Hematopoietic multipotent progenitor cell treated with erythropoietin and hydrocortisone succinate and interleukin-3 and kit ligand, for 15 days (in vitro differentiated cells): Measurements from ENCODE around the gene ANK2.

Source experiments
- DNase-seq: peaks from one replicate; pipeline ENCODE4 v3.0.0-alpha.2; 2015; ENCODE audit warnings: low spot score

The ANK2 gene

GRCh38 chr4:113049421-113050370, at the start of gene ANK2:
Gene ANK2, plus strand, starts transcription at chr4:113049653. Its CDS starts 76 bp downstream, at chr4:113049729.
- DNase-seq: no peak

- DNase-seq: no peak
These were observed 45.6 kb upstream of the ANK2 start for GRCh38 chr4:113003841-113004240.

DNA sequence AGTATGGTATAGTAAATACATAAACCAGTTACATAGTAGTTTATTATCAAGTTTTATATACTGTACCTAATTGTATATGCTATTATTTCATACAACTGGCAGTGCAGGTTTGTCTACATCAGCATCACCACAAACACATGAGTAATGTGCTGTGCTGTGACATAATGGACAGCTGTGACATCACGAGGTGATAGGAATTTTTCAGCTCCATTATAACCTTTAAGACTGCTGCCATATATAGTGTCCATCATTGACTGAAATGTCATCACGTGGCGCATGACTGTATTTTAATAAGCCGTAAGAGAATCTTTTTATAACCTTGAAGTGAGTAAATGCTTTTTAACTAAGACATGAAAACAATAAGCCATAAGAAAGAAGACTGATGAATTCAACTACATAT, 44.8 kb upstream of the ANK2 start:
- DNase-seq: no peak

- DNase-seq: no peak
These were observed 42.8 kb upstream of the ANK2 start for GRCh38 chr4:113006632-113007031.

DNA sequence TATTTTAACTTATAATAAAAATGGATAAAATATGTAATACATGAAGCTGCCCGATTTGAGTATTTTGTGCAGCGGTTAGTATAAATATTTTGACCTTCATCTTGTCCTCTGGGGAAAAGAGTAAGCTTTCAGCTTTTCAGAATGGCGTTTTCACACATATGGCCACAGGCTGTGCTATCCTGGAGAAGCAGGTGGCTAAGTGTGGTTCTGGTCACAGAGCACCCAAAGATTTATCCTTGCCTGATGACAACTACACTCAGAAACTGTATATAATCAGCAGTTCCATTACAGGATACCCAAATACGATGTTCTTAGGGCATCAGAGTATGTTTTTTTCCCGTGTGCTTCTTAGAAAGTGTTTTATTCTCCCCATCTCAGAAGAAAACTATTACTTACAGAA, 42.3 kb upstream of the ANK2 start:
- no peak for DNase-seq

GRCh38 chr4:113008135-113008534, 41.3 kb upstream of the ANK2 start:
- DNase-seq: no peak

DNA sequence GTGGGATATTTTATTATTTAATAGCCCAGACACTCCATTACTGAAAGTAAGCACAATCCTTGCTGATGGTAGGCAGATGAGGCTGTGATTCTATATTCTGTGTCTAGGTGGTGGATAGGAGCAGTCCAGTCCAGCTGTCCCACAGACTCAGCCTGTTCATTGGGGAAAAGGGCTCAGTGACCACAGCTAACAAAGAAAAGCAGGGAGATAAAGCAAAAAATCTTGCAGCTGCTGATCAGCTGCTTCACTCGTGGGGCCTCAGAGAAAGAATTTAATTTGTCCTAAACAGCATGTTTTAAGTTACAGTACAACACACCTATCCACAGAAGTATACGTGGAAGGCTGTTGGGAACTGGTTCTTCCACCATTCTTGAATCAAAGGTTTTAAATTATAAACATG, 40.7 kb upstream of the ANK2 start:
- DNase-seq: no peak

GRCh38 chr4:113009461-113009860, 40.0 kb upstream of the ANK2 start:
- DNase-seq: no peak

DNA sequence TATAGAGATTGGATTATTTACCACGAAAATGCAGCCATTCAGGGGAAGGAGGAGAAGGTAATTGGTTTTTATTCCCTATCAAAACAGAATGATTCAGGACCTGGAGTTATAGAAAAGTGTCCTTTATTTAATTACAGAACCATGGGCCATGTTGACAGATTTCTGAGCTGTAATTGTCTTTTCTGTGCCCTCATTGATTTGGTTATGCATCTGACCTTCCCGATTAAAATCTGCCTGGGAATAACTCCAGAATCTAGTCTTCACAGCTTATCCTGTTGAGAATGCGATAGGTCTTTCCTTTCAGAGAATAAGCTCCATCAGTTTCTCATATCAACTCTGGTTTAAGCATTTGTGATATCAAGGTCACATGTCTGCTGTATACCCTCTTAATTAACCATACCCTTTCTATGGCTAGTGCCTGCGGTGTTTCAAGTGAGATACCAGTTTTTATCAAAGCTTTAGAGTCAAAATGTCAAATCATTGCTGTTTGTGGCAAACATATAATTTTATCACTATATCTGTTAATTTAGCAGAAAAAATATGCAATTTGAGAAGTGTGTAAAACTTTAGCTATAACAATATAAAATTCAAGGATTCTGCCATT, 37.2 kb upstream of the ANK2 start:
- no peak for DNase-seq

GRCh38 chr4:113012786-113013185, 36.7 kb upstream of the ANK2 start:
- no peak for DNase-seq

- DNase-seq: no peak
These were observed 35.7 kb upstream of the ANK2 start for GRCh38 chr4:113013751-113014150.

- DNase-seq: no peak
These were observed 33.1 kb upstream of the ANK2 start for GRCh38 chr4:113016377-113016776.

GRCh38 chr4:113020966-113021365, 28.5 kb upstream of the ANK2 start:
- no peak for DNase-seq

DNA sequence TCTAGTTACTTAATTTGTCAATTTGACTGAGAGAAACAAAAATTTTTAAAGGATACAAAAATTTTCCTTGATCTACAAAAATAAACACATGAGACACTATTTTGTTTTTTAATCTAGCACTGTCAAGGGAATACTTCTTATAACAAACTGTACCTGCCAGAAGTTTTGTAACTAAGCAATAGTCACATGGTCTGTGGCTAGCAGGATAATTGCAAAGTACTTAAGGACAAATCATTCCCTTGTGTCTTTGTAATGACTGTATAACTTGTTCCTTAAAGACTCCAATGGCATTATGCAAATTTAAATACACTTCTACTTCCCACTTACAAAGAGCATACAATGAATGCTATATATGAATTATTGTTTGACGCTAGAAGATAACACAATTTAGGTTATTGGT, 25.1 kb upstream of the ANK2 start:
- no peak for DNase-seq

DNA sequence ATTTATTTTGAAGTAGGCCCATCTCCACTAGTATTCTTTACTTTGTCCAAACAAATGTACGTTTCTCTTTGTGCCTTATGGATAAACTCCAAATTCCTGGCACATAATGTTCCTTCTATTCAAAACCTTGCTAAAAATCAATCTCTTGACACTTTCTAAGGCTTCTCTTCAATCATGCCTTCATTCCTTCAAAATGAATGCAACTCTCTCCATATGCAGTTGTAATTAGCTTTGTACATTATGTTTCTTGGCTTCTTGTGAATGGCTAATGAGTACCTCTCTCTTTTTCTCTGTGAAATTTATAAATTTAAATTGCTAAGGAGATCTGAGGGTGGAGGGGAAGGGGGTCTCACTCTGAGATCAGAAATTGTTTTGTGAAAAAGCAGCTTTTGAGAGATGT, 24.0 kb upstream of the ANK2 start:
- no peak for DNase-seq

GRCh38 chr4:113026556-113026955, 22.9 kb upstream of the ANK2 start:
- no peak for DNase-seq

GRCh38 chr4:113028074-113028473, 21.4 kb upstream of the ANK2 start:
- DNase-seq: no peak

DNA sequence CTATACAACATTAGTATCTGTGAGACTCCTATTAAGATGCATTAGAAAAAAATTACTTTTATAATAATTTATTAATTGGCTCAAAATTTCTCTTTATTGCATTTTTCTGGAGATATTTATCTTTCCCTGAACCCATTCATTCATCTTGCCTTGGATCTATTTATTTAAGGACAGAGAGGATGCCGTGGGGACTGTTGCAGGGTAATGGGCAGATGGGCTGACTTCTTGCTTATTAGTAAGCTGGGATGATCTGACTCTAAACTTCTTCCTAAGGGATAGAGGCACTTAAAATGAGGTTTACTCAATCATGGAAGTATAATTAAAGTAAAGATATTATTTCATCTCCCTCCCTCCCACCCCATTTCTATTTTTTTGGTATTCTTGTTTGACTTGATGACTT, 18.2 kb upstream of the ANK2 start:
- DNase-seq: no peak

DNA sequence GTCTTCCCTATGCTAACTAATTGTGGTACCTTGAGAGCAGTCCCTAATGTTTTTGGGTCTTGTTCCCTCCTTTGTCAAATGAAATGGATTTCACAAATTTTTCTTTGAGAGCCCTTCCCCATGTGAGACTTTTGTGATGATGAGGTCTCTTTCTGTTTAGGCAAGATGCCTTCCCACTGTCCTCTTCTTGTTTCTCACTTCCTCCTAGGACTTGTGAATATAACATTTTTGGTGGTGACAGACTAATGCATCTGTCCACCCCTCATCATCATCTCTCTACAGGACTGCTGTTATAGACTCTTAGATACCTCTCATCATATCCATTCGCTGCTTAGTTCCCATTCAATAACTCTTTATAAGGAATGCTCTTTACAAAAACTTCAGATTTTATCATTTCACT, 8.7 kb upstream of the ANK2 start:
- DNase-seq: no peak

GRCh38 chr4:113042502-113042901, 7.0 kb upstream of the ANK2 start:
- DNase-seq: no peak

- DNase-seq: no peak
These were observed 5.9 kb upstream of the ANK2 start for GRCh38 chr4:113043591-113043990.

DNA sequence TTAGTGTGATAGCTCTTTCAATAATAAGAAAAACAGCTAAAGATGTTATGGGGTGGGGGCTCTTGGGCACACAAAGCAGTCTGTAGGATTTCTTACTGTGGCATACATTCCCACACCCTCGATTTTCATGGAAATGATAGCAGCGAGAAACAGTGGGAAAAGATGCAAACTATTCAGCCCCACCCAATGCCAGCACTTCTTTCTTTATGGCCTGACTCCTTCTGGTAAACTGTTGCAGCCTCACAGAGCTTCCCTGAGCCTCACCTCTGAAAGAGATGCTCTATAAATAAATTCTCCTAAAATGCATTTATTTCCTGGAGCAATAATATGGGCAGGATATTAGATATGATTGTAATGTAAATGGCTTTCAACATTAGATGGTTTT, 910 bp downstream of the ANK2 start:
- no peak for DNase-seq

DNA sequence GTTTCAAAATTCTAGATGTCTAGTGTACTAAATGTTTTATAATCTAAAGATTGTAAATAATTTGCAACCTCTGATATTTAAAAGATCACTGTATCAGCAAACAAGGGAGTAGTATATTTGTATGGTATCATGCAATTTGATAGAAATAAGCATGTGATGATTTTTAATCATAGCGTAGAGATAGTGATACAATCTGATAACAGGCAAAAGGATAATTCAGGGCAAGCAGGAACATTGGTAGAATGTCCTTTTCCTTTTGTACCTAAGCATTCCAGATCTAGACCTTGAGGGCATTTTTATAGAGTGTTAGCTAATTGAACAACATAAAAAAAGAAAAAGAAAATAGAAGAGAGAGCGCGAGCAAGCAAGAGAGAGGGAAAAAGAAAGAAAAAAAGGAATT, 1.4 kb downstream of the ANK2 start:
- DNase-seq: no peak

GRCh38 chr4:113051361-113051760, 1.9 kb downstream of the ANK2 start:
- DNase-seq: no peak
